AG09309 (cell line): ENCODE measurements around the gene KLHL21.

ENCODE experiments used
- DNase-seq: peaks from one replicate; pipeline ENCODE4 v3.0.0-alpha.2; 2010; ENCODE audit warnings: low read depth
- H3K4me3 ChIP-seq: 2 replicates; pipeline ENCODE4 v1.5.1; 2011; ENCODE audit warnings: mild to moderate bottlenecking, low read depth, low read length, moderate library complexity; ENCODE audit not compliant: control insufficient read depth
- TF ChIP-seq, protein P1 (sequence below): IDR thresholded peaks from 2 replicates; pipeline ENCODE4 v1.5.1; 2011; ENCODE audit warnings: mild to moderate bottlenecking, low read depth, low read length, inconsistent platforms; ENCODE audit not compliant: insufficient read depth, control insufficient read depth; ENCODE audit errors: missing control alignments

The KLHL21 gene

DNA sequence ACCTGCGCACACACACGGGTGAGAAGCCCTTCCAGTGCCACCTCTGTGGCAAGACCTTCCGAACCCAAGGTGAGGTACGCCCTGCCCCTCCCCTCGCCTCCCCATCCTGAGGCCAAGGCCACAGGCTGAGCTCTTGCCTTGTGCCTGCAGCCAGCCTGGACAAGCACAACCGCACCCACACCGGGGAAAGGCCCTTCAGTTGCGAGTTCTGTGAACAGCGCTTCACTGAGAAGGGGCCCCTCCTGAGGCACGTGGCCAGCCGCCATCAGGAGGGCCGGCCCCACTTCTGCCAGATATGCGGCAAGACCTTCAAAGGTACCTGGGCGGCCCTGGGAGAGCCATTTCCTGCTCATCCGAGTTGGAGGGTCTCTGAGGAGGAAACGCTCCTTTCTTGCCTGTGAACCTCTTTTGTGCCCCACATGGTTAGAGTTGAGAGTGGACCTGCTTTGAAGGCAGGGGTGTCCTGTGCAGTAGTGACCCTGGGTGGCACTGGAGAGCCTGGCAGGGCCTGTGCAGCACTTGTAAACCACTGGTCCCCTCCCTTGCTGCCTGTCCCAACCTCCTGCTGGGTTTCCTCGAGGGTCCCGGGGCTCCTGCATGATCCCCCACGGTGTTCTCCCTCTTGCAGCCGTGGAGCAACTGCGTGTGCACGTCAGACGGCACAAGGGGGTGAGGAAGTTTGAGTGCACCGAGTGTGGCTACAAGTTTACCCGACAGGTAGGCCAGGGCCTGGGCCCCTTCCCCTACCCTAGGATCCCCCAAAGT, 14.4 kb downstream of the KLHL21 start:
- DNase-seq: no peak

GRCh38 chr1:6587261-6588005, 15.2 kb downstream of the KLHL21 start:
- DNase-seq: no peak
- H3K4me3 ChIP-seq: no peak overlapping the region
- TF ChIP-seq, protein P1, sequence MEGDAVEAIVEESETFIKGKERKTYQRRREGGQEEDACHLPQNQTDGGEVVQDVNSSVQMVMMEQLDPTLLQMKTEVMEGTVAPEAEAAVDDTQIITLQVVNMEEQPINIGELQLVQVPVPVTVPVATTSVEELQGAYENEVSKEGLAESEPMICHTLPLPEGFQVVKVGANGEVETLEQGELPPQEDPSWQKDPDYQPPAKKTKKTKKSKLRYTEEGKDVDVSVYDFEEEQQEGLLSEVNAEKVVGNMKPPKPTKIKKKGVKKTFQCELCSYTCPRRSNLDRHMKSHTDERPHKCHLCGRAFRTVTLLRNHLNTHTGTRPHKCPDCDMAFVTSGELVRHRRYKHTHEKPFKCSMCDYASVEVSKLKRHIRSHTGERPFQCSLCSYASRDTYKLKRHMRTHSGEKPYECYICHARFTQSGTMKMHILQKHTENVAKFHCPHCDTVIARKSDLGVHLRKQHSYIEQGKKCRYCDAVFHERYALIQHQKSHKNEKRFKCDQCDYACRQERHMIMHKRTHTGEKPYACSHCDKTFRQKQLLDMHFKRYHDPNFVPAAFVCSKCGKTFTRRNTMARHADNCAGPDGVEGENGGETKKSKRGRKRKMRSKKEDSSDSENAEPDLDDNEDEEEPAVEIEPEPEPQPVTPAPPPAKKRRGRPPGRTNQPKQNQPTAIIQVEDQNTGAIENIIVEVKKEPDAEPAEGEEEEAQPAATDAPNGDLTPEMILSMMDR: no peak

More for the DNA sequence above, 14.4 kb downstream of the KLHL21 start:
- H3K4me3 ChIP-seq: no peak overlapping the region
- TF ChIP-seq, protein P1: no peak

DNA sequence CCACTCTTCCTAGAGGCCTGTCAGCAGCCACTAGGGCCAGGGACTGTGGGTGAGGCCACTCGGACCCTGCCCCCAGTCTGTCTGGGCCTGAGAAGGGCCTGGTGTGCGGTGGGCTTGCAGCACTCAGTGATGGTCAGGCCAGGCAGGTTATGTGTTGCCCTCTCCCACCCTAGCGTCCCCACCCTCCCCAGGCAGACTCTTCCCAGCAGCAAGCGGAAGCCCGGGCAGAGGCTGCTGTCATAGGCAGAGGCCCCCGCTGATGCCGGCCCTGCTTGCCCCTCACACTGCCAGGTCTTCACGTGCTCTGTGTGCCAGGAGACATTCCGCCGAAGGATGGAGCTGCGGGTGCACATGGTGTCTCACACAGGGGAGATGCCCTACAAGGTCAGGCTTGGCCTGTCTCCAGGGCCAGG, 16.3 kb downstream of the KLHL21 start:
- TF ChIP-seq, protein P1: no peak
- no peak for DNase-seq
- no peak overlapping the region for H3K4me3 ChIP-seq

DNA sequence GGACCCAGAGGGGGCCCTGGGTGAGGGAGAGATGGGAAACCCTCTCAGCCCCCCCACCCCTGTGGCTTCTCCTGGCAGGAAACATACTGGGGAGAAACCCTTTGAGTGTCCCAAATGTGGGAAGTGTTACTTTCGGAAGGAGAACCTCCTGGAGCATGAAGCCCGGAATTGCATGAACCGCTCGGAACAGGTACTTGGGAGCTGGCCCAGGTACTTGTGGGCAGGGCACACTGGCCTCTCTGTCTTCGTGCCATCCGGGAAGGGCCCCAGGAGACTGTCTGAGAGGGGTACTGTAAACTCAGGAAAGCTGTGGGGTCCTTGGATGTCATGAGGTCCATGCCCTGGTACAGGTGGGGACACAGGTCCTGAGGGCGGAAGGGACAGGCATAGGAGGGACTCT, 16.8 kb downstream of the KLHL21 start:
- TF ChIP-seq, protein P1: no peak
- DNase-seq: no peak
- no peak overlapping the region for H3K4me3 ChIP-seq

GRCh38 chr1:6585081-6585722, 17.5 kb downstream of the KLHL21 start:
- no peak overlapping the region for H3K4me3 ChIP-seq
- TF ChIP-seq, protein P1: no peak
- no peak for DNase-seq

- no peak overlapping the region for H3K4me3 ChIP-seq
- DNase-seq: no peak
- TF ChIP-seq, protein P1: peak; percentile 16
These were observed 18.3 kb downstream of the KLHL21 start for GRCh38 chr1:6584126-6585080.
